Jurkat, Clone E6-1 (cell line): ENCODE results near the gene SFN. TPM values are rescaled to one million over a fixed set of nuclear protein-coding genes. Genes with fewer than 3 reads are reported as not detected.
A peak's percentile ranks its signal among the peaks of the same experiment; 100 is the strongest.

Experiments
- DNase-seq: peaks from one replicate; pipeline ENCODE4 v3.0.0-alpha.2; 2011; ENCODE audit warnings: low read depth, low spot score
- H3K4me3 ChIP-seq: 2 replicates; pipeline ENCODE4 v1.5.1; 2011; ENCODE audit warnings: mild to moderate bottlenecking, low read length, control low read depth, moderate library complexity
- polyA plus RNA-seq: library from polyadenylated mRNA; unstranded; fragments of >200 nt; gene quantifications from one replicate; pipeline ENCODE4 v1.2.1, GENCODE V29; 2012; ENCODE audit warnings: missing spikeins; ENCODE audit not compliant: insufficient read length, insufficient read depth

Gene SFN
- 0.88 TPM for polyA plus RNA-seq

- DNase-seq: peak; percentile 49
- peak within 1 kb of the TSS; percentile 93 for H3K4me3 ChIP-seq
Observed at GRCh38 chr1:26862781-26863684, at the start of gene SFN. SFN (plus strand) TSS chr1:26863149; CDS start chr1:26863213, 64 bp downstream.

- H3K4me3 ChIP-seq: no peak overlapping the region
- DNase-seq: no peak
Observed at GRCh38 chr1:26814377-26814776, 48.6 kb upstream of the SFN start.

GRCh38 chr1:26814893-26815292, 48.1 kb upstream of the SFN start:
- H3K4me3 ChIP-seq: no peak overlapping the region
- DNase-seq: no peak

- peak; percentile 53 for DNase-seq
- peak overlapping the region; percentile 30 for H3K4me3 ChIP-seq
Observed at GRCh38 chr1:26820784-26821269, 42.1 kb upstream of the SFN start.

GRCh38 chr1:26822737-26823395, 40.1 kb upstream of the SFN start:
- DNase-seq: no peak

GRCh38 chr1:26824731-26825130, 38.2 kb upstream of the SFN start:
- H3K4me3 ChIP-seq: no peak overlapping the region

More at GRCh38 chr1:26822737-26823395, 40.1 kb upstream of the SFN start:
- no peak overlapping the region for H3K4me3 ChIP-seq

GRCh38 chr1:26826261-26827105, 36.5 kb upstream of the SFN start, which contains the start of gene ZDHHC18:
ZDHHC18 (plus strand) TSS chr1:26826688; CDS start chr1:26826805, 117 bp downstream.
- peak within 1 kb of the TSS; percentile 70 for H3K4me3 ChIP-seq
- peak; percentile 28 for DNase-seq

More at GRCh38 chr1:26824731-26825130, 38.2 kb upstream of the SFN start:
- no peak for DNase-seq

GRCh38 chr1:26827106-26827604, 35.8 kb upstream of the SFN start:
- peak overlapping the region; percentile 70 for H3K4me3 ChIP-seq
- no peak for DNase-seq

- DNase-seq: no peak
Observed at GRCh38 chr1:26827663-26828062, 35.3 kb upstream of the SFN start.

GRCh38 chr1:26828411-26828991, 34.4 kb upstream of the SFN start:
- DNase-seq: no peak
- H3K4me3 ChIP-seq: no peak overlapping the region

More at GRCh38 chr1:26827663-26828062, 35.3 kb upstream of the SFN start:
- H3K4me3 ChIP-seq: peak overlapping the region; percentile 70

- H3K4me3 ChIP-seq: no peak overlapping the region
- DNase-seq: no peak
Observed at GRCh38 chr1:26829184-26829911, 33.6 kb upstream of the SFN start.

GRCh38 chr1:26831059-26831458, 31.9 kb upstream of the SFN start:
- H3K4me3 ChIP-seq: no peak overlapping the region
- DNase-seq: no peak

- no peak overlapping the region for H3K4me3 ChIP-seq
- DNase-seq: no peak
Observed at GRCh38 chr1:26831546-26832248, 31.3 kb upstream of the SFN start.

GRCh38 chr1:26832249-26832960, 30.5 kb upstream of the SFN start:
- no peak for DNase-seq
- no peak overlapping the region for H3K4me3 ChIP-seq

- DNase-seq: peak; percentile 94
- H3K4me3 ChIP-seq: peak overlapping the region; percentile 13; the same call in 1 of the 2 replicates
Observed at GRCh38 chr1:26833432-26834405, 29.2 kb upstream of the SFN start.
